ENCODE data around the gene SERPINB7. TPM values are rescaled to one million over a fixed set of nuclear protein-coding genes. Genes with fewer than 3 reads are reported as not detected.

The SERPINB7 gene
- polyA plus RNA-seq, 3 donors = not detected

DNA sequence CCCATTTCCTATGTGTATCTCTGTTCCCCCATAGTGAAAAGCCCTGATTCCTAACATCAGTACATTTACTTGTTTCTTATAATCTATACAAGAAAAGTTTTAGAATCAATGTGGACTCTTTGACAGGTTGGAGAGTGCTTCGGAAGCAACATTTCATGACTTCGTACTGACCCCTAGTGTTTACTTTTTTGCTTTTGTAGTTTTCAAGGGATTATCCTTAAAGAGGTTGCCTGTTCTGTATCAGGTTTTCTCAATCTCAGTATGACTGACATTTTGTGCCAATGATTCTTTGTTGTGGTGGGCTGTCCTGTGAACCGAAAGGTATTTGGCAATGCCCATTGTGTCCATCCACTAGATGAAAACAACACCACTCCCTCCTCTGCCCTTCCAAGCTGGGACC, 69.0 kb downstream of the SERPINB7 start:
- H2AFZ ChIP-seq (ENCODE audit: insufficient read depth, low read depth, low read length, poor library complexity, severe bottlenecking) = peak overlapping the region; percentile 17
- H3K9ac ChIP-seq (ENCODE audit: insufficient read depth, low read length, poor library complexity, severe bottlenecking) = no peak overlapping the region
- H3K4me3 ChIP-seq (replicated peaks in 1 of 3; ENCODE audit: low read depth in 2 of 3, low read length in 3 of 3) = no peak overlapping the region
- Mint-ChIP-seq H3K27me3 (ENCODE audit: low read depth in 3 of 3) (peaks cover 2 to 4% (median 2%) of the 10 kb centered on the region in 3 donors), H3K4me3 (no peak overlapping the region), H3K27ac (no peak overlapping the region), H3K9me3 (no peaks in the 10 kb centered on the region), H3K36me3 (no peaks in the 10 kb centered on the region), H3K4me1 (no peaks in the 10 kb centered on the region)
- no peaks in the 10 kb centered on the region for H4K20me1 ChIP-seq (ENCODE audit: insufficient read depth, low read length)
- no peaks in the 10 kb centered on the region for H3K27me3 ChIP-seq (ENCODE audit: control insufficient read depth in 2 of 2, insufficient read depth in 2 of 2, low read length in 2 of 2)
- no peak overlapping the region for H3K4me2 ChIP-seq (replicated peaks; ENCODE audit: extremely low read depth, low read length, poor library complexity, severe bottlenecking)
- no peaks in the 10 kb centered on the region for H3K36me3 ChIP-seq (replicated peaks in 1 of 2; ENCODE audit: control insufficient read depth in 1 of 2, insufficient read depth in 2 of 2, low read length in 2 of 2)
- TF ChIP-seq, protein P1, sequence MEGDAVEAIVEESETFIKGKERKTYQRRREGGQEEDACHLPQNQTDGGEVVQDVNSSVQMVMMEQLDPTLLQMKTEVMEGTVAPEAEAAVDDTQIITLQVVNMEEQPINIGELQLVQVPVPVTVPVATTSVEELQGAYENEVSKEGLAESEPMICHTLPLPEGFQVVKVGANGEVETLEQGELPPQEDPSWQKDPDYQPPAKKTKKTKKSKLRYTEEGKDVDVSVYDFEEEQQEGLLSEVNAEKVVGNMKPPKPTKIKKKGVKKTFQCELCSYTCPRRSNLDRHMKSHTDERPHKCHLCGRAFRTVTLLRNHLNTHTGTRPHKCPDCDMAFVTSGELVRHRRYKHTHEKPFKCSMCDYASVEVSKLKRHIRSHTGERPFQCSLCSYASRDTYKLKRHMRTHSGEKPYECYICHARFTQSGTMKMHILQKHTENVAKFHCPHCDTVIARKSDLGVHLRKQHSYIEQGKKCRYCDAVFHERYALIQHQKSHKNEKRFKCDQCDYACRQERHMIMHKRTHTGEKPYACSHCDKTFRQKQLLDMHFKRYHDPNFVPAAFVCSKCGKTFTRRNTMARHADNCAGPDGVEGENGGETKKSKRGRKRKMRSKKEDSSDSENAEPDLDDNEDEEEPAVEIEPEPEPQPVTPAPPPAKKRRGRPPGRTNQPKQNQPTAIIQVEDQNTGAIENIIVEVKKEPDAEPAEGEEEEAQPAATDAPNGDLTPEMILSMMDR (IDR thresholded peaks at IDR 0.05) = peak; percentile 49
- peak in 2 of 3 donors; percentile 35 to 50 for DNase-seq
- H3K4me1 ChIP-seq (ENCODE audit: control insufficient read depth in 1 of 2, insufficient read depth in 2 of 2, low read length in 2 of 2) = no peaks in the 10 kb centered on the region
- 13% methylated on average over 3 of the region's 3 CpGs for WGBS (ENCODE audit: insufficient coverage)
- intact Hi-C loops (cut with micrococcal nuclease) = no loop called here
- H3K9me3 ChIP-seq (replicated peaks in 1 of 2; ENCODE audit: control insufficient read depth in 1 of 2, insufficient read depth in 1 of 2, low read length in 2 of 2) = no peaks in the 10 kb centered on the region
- H3K79me2 ChIP-seq (ENCODE audit: insufficient read depth, low read length) = no peaks in the 10 kb centered on the region
- no peak overlapping the region for H3K27ac ChIP-seq (ENCODE audit: low read depth in 1 of 2, low read length in 2 of 2)

DNA sequence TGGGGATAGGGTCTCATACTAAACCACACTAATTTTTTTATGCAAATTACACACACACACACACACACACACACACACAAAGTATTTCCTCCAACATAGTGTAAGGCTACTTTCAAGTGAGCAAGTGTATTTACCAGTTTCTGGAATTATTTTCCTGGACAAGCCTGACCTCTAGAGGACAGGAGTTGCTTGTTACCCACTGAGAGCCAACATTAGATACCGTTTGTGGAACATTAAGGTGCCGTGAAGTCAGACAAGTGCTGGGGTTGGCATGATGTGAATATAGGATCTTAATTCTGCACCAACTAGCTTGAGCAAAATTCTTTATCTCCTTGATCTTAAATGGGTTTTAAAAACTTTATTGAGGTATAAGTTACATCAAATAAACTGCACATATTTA, 72.9 kb downstream of the SERPINB7 start:
- H3K36me3 ChIP-seq (replicated peaks in 1 of 2; ENCODE audit: control insufficient read depth in 1 of 2, insufficient read depth in 2 of 2, low read length in 2 of 2) = no peaks in the 10 kb centered on the region
- H3K9me3 ChIP-seq (replicated peaks in 1 of 2; ENCODE audit: control insufficient read depth in 1 of 2, insufficient read depth in 1 of 2, low read length in 2 of 2) = no peaks in the 10 kb centered on the region
- Mint-ChIP-seq H3K36me3 (no peaks in the 10 kb centered on the region), H3K27ac (no peak overlapping the region), H3K27me3 (ENCODE audit: low read depth in 3 of 3) (peaks cover 0 to 2% (median under 1%) of the 10 kb centered on the region in 3 donors), H3K4me1 (peaks cover 9% of the 10 kb centered on the region), H3K4me3 (no peak overlapping the region), H3K9me3 (no peaks in the 10 kb centered on the region)
- no peak overlapping the region for H3K4me3 ChIP-seq (replicated peaks in 1 of 3; ENCODE audit: low read depth in 2 of 3, low read length in 3 of 3)
- no peak overlapping the region for H3K9ac ChIP-seq (ENCODE audit: insufficient read depth, low read length, poor library complexity, severe bottlenecking)
- H2AFZ ChIP-seq (ENCODE audit: insufficient read depth, low read depth, low read length, poor library complexity, severe bottlenecking) = no peak overlapping the region
- intact Hi-C loops (cut with micrococcal nuclease) = loop anchor here in 1 of 2 donors (5.0 kb wide), 1 partner anchor 331 kb away; no protein-coding TSS in a partner anchor
- H4K20me1 ChIP-seq (ENCODE audit: insufficient read depth, low read length) = no peaks in the 10 kb centered on the region
- no peak overlapping the region for H3K4me2 ChIP-seq (replicated peaks; ENCODE audit: extremely low read depth, low read length, poor library complexity, severe bottlenecking)
- H3K79me2 ChIP-seq (ENCODE audit: insufficient read depth, low read length) = no peaks in the 10 kb centered on the region
- no peak overlapping the region for H3K27ac ChIP-seq (ENCODE audit: low read depth in 1 of 2, low read length in 2 of 2)
- DNase-seq = peak; percentile 38 to 71 (median 63)
- peaks cover 6 to 12% of the 10 kb centered on the region in 2 donors for H3K4me1 ChIP-seq (ENCODE audit: control insufficient read depth in 1 of 2, insufficient read depth in 2 of 2, low read length in 2 of 2)
- no peaks in the 10 kb centered on the region for H3K27me3 ChIP-seq (ENCODE audit: control insufficient read depth in 2 of 2, insufficient read depth in 2 of 2, low read length in 2 of 2)
- TF ChIP-seq, protein P1 (IDR thresholded peaks at IDR 0.05) = peak; percentile 59
- WGBS (ENCODE audit: insufficient coverage) = no CpG with 5 or more reads among the region's 2 CpGs

All from CD14-positive monocyte (primary cell).